NCI-H2196 treated with DMSO at 0.1 percent for 48 hours (cell line): ENCODE data around the gene IP6K3.
A peak's percentile ranks its signal among the peaks of the same experiment; 100 is the strongest.

Experiments used
- DNase-seq: peaks from one replicate; lab custom pipeline; 2025; ENCODE audit not compliant: unreplicated experiment; lab: John Stamatoyannopoulos, UW

IP6K3 gene

GRCh38 chr6:33707771-33708170 is 38.9 kb downstream of the IP6K3 start:
- no peak for DNase-seq

DNA sequence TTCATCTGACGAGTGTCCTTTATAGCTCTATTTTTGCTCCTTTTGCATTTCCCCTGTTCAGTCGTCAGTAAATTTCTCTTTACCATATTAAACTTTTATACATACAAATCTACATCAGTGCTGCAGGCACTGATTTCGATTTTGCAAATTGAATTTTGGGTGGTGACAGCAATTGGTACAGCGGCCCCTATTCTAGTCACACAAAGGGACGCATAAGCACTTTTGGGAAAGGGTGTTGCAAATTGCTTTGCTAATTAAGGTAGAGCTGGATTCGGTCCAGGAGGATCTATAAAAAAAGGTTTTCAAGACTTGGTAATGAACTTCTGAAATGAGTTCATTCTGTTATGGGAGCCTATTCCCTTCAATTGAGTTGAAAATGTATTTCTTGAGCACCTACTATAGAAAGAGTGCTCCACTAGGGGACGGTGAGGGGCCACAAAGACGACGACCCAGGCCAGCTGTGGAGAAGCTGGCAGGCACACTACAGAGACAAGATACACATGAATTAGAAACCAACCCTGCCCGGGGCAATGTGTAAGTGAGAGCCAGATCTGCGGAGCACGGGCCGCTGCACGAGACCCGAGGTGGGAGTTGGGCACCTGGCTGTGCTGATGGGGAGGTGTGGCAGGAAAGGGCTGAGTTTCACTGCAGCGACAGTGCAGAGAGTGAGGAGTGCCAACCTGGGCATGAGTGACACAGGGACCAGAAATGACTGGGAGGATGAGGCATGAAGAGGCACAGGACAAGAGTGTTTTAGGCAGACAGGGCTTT is 40.6 kb downstream of the IP6K3 start:
- no peak for DNase-seq

DNA sequence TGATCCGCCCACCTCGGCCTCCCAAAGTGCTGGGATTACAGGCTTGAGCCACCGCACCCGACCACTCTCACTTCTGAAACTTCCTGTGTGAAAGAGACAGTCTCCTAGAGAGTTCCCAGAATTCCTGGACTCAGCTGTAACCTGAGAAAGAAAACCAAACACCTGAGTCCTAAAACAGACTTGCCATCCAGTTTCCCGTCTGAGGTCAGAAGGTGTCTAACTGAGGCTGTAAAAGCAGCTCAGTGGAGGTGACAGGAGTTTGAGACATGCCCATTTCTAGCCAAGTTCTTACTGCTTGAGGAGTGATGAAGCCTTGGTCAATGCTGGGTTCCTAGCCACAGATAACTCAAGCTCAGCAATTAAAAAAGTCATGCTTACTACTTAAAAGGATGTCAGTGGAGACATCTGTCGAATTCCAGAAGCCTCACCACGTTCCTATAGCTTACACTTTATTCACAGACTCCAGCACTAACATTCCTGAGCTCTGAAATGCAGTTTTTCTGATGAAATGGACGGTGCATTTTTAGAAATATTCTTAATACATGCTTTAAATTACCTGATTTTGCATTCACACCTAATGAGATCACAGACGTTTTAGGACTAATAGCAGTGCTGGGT is 41.3 kb downstream of the IP6K3 start:
- no peak for DNase-seq

GRCh38 chr6:33704215-33705066 is 42.3 kb downstream of the IP6K3 start:
- no peak for DNase-seq

GRCh38 chr6:33702345-33702977 is 44.2 kb downstream of the IP6K3 start:
- no peak for DNase-seq

- peak; percentile 43 for DNase-seq
Measured at GRCh38 chr6:33700391-33701050, 46.2 kb downstream of the IP6K3 start.

GRCh38 chr6:33699739-33700138 is 47.0 kb downstream of the IP6K3 start:
- DNase-seq: no peak

DNA sequence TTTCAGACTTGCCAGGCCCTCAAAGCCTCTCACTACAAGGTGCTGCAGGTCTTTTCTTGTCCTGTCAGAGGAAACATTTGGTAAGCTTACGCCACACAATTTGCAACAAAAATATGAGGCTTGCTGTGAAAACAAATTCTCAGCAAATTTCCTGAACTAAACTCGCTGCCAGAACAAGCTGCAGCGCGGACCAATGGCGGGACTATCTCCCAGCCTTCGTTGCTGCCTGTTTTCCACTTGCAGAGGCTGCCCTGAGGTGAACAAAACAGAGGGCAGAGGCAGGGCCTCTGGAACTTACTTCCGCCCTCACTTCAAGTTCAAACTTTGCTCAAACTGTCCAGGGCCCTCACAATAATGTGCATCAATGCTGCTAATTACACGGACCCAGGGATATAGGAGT is 47.6 kb downstream of the IP6K3 start:
- DNase-seq: no peak

- DNase-seq: no peak
Measured at GRCh38 chr6:33698494-33698893, 48.2 kb downstream of the IP6K3 start.

DNA sequence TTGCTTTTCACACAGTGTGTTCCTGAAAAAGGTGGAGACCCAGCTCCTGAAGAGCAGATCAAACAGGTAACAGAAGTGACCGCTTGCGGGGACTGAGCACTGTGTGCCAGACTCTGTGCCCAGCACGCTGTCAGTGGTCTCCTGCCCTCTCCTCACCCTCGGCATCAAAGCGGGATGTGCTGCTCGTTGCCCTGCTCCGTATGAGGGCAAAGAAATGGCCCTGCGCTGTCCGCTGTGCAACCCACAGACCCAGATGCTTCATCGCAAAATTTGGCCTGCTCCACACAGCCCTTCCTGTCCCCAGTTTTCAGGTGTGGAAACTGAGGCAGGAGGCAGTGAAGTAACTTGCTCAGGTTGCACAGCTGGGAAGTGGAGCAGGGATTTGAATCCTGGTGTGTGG is 48.9 kb downstream of the IP6K3 start:
- DNase-seq: no peak

DNA sequence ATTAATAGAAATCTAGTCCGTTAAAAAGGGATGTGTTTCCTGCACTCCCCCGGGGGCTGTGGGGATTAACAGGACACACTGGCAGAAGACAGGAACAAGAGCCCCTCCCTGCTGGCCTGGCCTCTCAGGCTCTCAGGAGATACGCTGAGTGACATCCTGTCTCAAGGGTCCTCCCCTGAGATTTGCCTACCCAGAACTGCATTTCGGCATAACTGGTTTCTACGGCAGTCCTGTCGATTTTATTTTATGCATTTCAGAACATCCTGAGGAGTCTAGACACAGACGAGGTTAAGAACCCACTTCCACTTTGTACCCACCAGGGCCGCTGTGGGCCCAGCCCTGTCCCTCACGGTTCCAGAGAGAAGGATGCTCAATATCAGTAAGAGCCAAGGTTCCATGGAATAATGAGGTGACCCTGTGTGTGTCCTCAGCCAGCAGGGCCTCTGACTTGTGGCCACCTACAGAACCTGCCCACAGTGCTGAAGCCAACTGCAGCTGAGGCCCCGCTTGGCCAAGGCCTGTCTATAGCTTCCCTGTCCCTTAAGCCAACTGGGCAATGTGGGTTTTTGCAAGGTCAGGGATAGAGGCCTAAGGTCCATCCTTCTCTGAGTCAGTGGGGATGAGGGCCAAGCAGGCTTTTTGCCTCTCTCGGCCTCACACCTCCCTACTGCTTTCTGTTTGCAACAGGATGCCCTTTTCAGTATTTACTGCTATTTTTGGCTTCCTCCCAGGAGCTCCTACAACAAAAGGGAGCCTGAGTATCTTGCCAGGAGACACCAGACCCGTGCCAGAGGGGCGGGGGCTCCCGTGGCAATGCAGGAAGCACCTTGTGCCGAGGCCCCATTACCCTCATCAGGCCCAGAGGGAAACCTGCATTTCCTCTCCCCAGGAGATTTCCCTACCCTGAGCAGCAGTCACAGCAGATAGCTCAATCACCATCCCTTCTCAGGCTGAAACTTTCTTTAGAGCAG is 49.9 kb downstream of the IP6K3 start:
- peak; percentile 88 for DNase-seq

- DNase-seq: no peak
Measured at GRCh38 chr6:33696076-33696475, 50.6 kb downstream of the IP6K3 start.

DNA sequence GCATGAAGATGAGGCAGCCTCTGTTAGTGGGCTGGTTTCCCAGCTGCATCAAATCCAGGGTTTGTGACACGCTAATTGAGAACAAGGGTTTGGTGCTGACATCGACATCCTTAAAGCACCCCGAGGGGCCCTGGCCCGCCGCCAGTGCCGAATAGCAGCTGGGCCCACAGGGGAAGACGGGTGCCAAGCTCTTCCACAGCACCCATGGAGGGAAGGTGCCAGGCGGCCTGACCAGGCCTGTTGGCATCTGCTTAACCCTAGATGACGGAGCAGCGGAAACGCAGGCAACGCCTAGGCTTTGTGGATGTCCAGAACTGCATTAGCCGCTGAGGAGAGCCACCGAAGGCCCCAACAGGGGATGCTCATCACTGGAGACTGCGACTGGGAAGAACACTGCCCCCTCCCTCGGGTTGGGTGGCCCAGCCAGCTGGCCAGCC is 51.2 kb downstream of the IP6K3 start:
- no peak for DNase-seq

DNA sequence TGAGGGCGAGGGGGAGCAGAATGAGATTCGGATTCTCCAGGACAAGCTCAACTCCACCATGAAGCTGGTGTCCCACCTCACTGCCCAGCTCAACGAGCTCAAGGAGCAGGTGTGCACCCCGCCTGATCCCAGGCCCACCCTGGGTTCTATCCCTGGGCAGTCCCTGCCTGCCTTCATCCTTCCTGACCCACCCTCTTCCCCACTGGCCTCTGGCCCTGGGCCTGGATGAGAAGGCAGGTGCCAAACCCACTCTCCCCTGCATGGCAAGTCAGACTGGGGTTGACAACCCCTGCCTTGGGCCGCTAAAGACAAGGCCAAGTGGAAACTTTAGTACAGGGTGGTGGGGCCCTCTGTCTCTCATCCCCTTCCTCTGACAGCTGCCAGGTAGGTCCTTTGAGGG is 51.7 kb downstream of the IP6K3 start:
- DNase-seq: no peak

DNA sequence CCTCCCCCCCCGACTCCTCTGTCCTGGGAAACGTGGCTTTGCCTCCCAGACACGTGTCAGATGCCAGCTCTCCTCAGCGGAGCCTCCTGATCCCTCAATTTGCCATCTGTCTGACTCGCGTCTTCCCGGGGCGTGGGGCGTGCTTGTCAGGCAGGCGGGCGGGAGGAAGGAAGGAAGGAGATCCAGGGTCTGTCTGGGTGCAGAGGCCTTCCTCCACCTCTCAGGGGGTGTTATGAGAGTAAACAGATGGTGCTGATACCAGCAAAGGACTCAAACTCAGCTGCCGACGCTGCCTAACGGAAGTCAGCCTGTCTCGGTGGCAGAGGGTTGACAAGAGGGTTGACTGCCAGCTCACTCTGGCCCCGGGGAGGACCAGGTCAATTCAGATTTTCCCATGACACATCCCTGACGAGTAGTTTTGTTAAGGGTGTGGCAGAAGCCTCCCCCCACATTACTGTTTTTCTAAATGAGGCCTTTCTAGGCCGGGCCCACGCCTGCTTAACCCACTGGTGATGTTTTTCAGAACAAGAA is 52.2 kb downstream of the IP6K3 start:
- DNase-seq: no peak

DNA sequence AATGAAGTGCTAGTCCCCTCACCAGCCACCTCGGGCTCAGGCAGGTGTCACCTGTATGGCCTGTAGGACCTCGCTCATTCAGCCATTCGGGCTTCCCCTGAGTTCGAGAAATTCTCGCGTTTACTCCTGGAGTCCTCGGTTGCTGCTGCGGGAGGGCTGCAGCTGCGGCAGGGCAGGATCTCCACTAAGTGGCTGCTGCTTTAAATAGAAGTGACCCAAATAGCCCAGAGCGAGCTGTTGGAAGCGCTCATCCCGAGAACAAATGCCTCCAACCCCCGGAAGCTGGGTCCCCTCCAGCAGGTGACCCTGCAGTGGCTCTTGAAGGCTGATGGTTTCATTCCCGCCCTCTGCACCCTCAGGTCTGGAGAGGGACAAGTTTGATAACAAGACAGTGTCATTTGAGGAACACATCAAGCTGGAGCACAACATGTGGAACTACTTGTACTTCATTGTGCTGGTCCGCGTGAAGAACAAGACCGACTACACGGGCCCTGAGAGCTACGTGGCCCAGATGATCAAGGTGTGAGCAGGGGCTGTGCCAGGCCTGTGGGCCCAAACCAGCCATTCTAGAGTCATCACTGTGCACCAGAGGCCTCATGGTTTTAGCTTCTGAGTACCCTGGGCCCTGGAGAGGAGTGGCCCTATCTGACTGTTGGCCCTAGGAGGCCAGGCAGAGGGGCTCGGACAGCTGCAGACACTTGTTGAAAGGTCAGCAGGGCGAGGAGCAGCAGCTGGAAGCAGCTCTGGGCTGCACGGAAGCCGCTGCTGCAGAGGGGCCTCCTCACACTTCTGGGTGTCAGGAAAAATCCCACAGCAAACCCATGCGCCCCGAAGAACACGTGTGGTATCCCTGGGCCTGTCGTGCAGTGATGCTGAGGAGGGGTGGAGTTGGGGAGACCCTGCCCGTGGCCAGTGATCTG is 53.3 kb downstream of the IP6K3 start:
- DNase-seq: no peak

- no peak for DNase-seq
Measured at GRCh38 chr6:33692760-33693158, 53.9 kb downstream of the IP6K3 start.

- DNase-seq: no peak
Measured at GRCh38 chr6:33692078-33692759, 54.5 kb downstream of the IP6K3 start.
